Measurements from ENCODE around the gene AKR1A1.
"Not testable (repeated sequence)": the region's sequence is repeated elsewhere in the genome, so short reads cannot be mapped to it uniquely, and the experiment has no call there.

The AKR1A1 gene

GRCh38 chr1:45550401-45551351 is at the start of gene AKR1A1:
Gene AKR1A1, plus strand, starts transcription at chr1:45550826. Its CDS starts 10,969 bp downstream, at chr1:45561795.
- peak; percentile 97 for DNase-seq

- DNase-seq: no peak
Measured at GRCh38 chr1:45501505-45501859, 49.1 kb upstream of the AKR1A1 start.

GRCh38 chr1:45503462-45504360 is 46.9 kb upstream of the AKR1A1 start:
- no peak for DNase-seq

DNA sequence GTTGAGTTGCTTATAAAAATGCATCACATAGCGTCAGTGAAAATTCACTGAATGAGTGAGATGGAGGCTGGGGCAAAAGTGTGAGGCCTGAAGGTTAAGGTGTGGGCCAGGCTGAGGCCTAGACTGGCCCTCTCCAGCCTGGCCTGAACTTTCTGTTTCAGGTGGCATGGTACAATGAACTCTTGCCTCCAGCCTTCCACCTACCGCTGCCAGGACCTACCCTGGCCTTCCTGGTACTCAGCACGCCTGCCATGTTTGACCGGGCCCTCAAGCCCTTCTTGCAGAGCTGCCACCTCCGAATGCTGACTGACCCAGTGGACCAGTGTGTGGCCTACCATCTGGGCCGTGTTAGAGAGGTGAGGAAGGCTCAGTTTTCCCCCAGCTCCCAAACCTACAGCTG is 43.4 kb upstream of the AKR1A1 start:
- no peak for DNase-seq

- no peak for DNase-seq
Measured at GRCh38 chr1:45507893-45508292, 42.7 kb upstream of the AKR1A1 start.

GRCh38 chr1:45508295-45509151 is 42.1 kb upstream of the AKR1A1 start:
- no peak for DNase-seq

GRCh38 chr1:45510036-45510971 is 40.3 kb upstream of the AKR1A1 start:
- DNase-seq: no peak

- no peak for DNase-seq
Measured at GRCh38 chr1:45510972-45511527, 39.6 kb upstream of the AKR1A1 start.

GRCh38 chr1:45512641-45513054 is 38.0 kb upstream of the AKR1A1 start:
- peak; percentile 73 for DNase-seq

DNA sequence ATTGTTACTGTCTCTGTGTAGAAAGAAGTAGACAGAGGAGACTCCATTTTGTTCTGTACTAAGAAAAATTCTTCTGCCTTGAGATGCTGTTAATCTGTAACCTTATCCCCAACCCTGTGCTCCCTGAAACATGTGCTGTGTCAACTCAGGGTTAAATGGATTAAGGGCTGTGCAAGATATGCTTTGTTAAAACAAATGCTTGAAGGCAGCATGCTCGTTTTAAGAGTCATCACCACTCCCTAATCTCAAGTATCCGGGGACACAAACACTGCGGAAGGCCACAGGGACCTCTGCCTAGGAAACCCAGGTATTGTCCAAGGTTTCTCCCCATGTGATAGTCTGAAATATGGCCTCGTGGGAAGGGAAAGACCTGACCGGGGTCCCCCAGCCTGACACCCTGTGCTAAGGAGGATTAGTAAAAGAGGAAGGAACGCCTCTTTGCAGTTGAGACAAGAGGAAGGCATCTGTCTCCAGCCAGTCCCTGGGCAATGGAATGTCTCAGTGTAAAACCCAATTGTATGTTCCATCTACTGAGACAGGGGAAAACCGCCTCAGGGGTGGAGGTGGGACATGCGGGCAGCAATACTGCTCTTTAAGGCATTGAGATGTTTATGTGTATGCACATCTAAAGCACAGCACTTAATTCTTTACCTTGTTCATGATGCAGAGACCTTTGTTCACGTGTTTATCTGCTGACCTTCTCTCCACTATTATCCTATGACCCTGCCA is 36.9 kb upstream of the AKR1A1 start:
- not testable (repeated sequence) for DNase-seq

DNA sequence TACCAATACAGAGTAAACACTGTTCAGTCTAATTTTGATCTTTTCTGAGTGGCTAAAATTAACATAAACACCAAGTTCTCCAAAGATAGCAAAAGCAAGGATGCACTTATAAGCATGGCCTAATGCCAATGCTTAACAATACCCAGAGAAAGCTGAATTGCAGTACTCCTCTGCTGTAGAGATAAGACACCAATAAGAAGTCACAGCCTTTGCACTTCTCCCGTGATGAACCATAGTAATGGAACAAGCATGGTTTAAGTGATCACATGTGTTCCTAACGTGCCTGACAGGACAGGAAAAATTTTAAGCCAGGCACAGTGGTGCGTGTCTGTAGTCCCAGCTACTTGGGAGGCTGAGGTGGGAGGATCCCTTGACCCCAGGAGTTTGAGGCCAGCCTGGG is 34.6 kb upstream of the AKR1A1 start:
- DNase-seq: no peak

GRCh38 chr1:45516465-45516864 is 34.2 kb upstream of the AKR1A1 start:
- DNase-seq: no peak

DNA sequence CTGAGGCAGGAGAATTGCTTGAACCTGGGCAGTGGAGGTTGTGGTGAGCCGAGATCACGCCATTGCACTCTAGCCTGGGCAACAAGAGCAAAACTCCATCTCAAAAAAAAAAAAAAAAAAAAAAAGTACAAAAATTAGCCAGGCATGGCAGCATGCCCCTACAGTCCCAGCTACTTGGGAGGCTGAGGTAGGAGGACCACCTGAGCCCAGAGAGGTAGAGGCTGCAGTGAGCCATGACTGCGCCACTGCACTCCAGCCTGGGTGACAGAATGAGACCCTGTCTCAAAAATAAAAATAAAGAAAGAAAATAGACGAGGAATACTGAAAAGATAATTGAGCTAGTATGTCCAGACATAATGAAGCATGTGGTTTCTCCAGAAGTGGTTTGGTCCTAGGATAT is 32.3 kb upstream of the AKR1A1 start:
- not testable (repeated sequence) for DNase-seq

- no peak for DNase-seq
Measured at GRCh38 chr1:45518910-45519309, 31.7 kb upstream of the AKR1A1 start.

DNA sequence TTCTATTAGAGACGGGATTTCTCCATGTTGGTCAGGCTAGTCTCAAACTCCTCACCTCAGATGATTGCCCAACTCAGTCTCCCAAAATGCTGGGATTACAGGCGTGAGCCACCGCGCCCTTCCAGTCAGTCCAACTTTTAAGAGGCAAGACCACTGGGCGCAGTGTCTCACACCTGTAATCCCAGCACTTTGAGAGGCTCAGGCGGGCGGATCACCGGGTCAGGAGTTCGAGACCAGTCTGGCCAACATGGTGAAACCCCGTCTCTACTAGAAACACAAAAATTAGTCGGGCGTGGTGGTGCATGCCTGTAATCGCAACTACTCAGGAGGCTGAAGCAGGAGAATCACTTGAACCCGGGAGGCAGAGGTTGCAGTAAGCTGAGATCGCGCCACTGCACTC is 30.9 kb upstream of the AKR1A1 start:
- not testable (repeated sequence) for DNase-seq

GRCh38 chr1:45521413-45522323 is 29.0 kb upstream of the AKR1A1 start, which contains the start of gene PRDX1:
Gene PRDX1, minus strand, starts transcription at chr1:45521884. Its CDS starts 2,841 bp downstream, at chr1:45519043.
- peak; percentile 100 for DNase-seq

- DNase-seq: no peak
Measured at GRCh38 chr1:45522324-45523104, 28.1 kb upstream of the AKR1A1 start.

- not testable (repeated sequence) for DNase-seq
Measured at GRCh38 chr1:45523516-45523915, 27.1 kb upstream of the AKR1A1 start.
